ENCODE data around the gene TTC39C. TPM values are rescaled to one million over a fixed set of nuclear protein-coding genes. Genes with fewer than 3 reads are reported as not detected.

The TTC39C gene
- total and polyA plus RNA-seq, 2 experiments from 2014 or later: 23.9 to 41.6 TPM

DNA sequence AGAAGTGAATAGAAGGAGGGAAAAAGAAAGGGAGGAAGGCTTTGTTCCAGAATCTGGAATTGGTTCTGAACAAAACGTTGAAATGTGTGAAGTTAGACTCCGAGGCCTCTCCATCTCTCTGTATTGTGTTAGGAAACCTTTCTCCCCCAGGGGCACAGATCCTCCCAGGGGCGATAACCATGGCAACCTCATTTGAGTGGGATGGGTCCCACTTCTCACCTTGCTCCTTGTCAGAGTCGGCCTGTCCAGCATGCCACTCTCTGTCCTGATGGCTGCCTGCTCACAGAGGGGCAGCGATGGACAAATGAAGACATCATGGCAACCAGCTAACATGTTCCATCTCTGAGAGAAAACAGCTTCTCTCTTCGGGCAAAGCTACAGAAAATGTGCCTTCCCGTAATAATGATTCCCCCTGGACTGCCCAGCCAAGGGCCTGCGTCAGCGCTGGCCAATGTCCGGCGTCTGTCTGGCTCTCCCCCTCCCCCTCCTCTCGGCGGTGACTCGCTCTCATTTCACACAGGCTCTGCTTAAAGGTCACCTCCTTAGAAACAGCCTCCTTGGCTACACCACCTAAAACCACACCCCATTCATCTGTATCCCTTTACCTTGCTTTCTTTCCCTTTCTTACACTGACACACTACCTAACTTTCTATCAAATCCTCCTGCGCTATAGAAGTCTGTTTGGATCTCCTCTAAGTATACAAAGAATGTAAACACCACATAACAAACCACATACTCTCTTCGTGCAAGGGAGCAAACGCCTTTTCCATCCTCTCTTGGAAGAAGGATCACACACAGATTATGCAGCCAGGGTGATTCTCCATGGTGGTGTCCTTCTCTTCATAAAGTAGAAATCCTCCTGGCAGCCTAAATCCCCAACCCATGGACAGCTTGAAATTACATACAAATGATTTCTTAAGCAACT lies 32.1 kb upstream of the TTC39C start:
- H3K36me3 ChIP-seq (replicated peaks; ENCODE audit: insufficient read depth, low read depth): no peaks in the 10 kb centered on the region
- H3K27ac ChIP-seq: peak overlapping the region; percentile 60
- no peaks in the 10 kb centered on the region for H3K79me2 ChIP-seq
- DNase-seq (ENCODE audit: low spot score): peak; percentile 64
- no peak for TF ChIP-seq EZH2phosphoT487 (IDR thresholded peaks at IDR 0.05; ENCODE audit: low read depth, severe bottlenecking, unreplicated experiment)
- TF ChIP-seq CTCF (IDR thresholded peaks at IDR 0.05; ENCODE audit: poor library complexity): no peak
- TF ChIP-seq EZH2 (IDR thresholded peaks at IDR 0.05; ENCODE audit: borderline replicate concordance): no peak
- peaks cover 19% of the 10 kb centered on the region for H3K4me1 ChIP-seq (ENCODE audit: insufficient read depth)
- H2AFZ ChIP-seq: peak overlapping the region; percentile 36
- no peak overlapping the region for H3K4me3 ChIP-seq
- H3K9me2 ChIP-seq (replicated peaks; ENCODE audit: insufficient read depth): no peaks in the 10 kb centered on the region
- WGBS (ENCODE audit: low lambda C conversion rate, missing lambda C conversion rate): 30% methylated on average over 17 of the region's 17 CpGs
- H3K27me3 ChIP-seq: no peaks in the 10 kb centered on the region
- no peaks in the 10 kb centered on the region for H4K20me1 ChIP-seq (ENCODE audit: insufficient read depth, poor library complexity, severe bottlenecking)
- H3K4me2 ChIP-seq: peak overlapping the region; percentile 64
- no peaks in the 10 kb centered on the region for H3K9me3 ChIP-seq (ENCODE audit: low read depth)

GRCh38 chr18:23983112-23983511 lies 31.4 kb upstream of the TTC39C start:
- Histone ChIP-seq H3K4me1 (ENCODE audit: insufficient read depth) (peaks cover 19% of the 10 kb centered on the region), H4K20me1 (ENCODE audit: insufficient read depth, poor library complexity, severe bottlenecking) (no peaks in the 10 kb centered on the region), H2AFZ (peak overlapping the region; percentile 36), H3K9me2 (replicated peaks; ENCODE audit: insufficient read depth) (no peaks in the 10 kb centered on the region), H3K4me2 (peak overlapping the region; percentile 64), H3K4me3 (no peak overlapping the region), H3K9me3 (ENCODE audit: low read depth) (no peaks in the 10 kb centered on the region), H3K79me2 (no peaks in the 10 kb centered on the region), H3K27me3 (no peaks in the 10 kb centered on the region), H3K36me3 (replicated peaks; ENCODE audit: insufficient read depth, low read depth) (no peaks in the 10 kb centered on the region), H3K27ac (peak overlapping the region; percentile 60)
- no peak for DNase-seq (ENCODE audit: low spot score)
- TF ChIP-seq EZH2phosphoT487 (IDR thresholded peaks at IDR 0.05; ENCODE audit: low read depth, severe bottlenecking, unreplicated experiment) (no peak), CTCF (IDR thresholded peaks at IDR 0.05; ENCODE audit: poor library complexity) (no peak), EZH2 (IDR thresholded peaks at IDR 0.05; ENCODE audit: borderline replicate concordance) (no peak)
- 96% methylated on average over 3 of the region's 3 CpGs for WGBS (ENCODE audit: low lambda C conversion rate, missing lambda C conversion rate)

GRCh38 chr18:23986600-23987359 lies 27.8 kb upstream of the TTC39C start:
- H3K4me3 ChIP-seq: no peak overlapping the region
- peaks cover 13% of the 10 kb centered on the region for H3K4me1 ChIP-seq (ENCODE audit: insufficient read depth)
- no peaks in the 10 kb centered on the region for H3K9me3 ChIP-seq (ENCODE audit: low read depth)

More at GRCh38 chr18:23986600-23987359, 27.8 kb upstream of the TTC39C start:
- Histone ChIP-seq H3K4me2 (no peak overlapping the region), H3K9me2 (replicated peaks; ENCODE audit: insufficient read depth) (no peaks in the 10 kb centered on the region), H4K20me1 (ENCODE audit: insufficient read depth, poor library complexity, severe bottlenecking) (no peaks in the 10 kb centered on the region), H3K27ac (no peak overlapping the region), H3K79me2 (no peaks in the 10 kb centered on the region), H2AFZ (no peak overlapping the region), H3K27me3 (no peaks in the 10 kb centered on the region), H3K36me3 (replicated peaks; ENCODE audit: insufficient read depth, low read depth) (no peaks in the 10 kb centered on the region)
- no peak for DNase-seq (ENCODE audit: low spot score)
- TF ChIP-seq EZH2 (IDR thresholded peaks at IDR 0.05; ENCODE audit: borderline replicate concordance) (no peak), CTCF (IDR thresholded peaks at IDR 0.05; ENCODE audit: poor library complexity) (no peak), EZH2phosphoT487 (IDR thresholded peaks at IDR 0.05; ENCODE audit: low read depth, severe bottlenecking, unreplicated experiment) (no peak)
